ENCODE data around the gene GNPAT. TPM values are rescaled to one million over a fixed set of nuclear protein-coding genes. Genes with fewer than 3 reads are reported as not detected.

Gene GNPAT
- total and polyA plus RNA-seq, 10 of the 15 experiments (the other 5 are each of a cell fraction or from before 2014, with no cell fraction given), result 24.0 to 70.6 (median 47.2) TPM

GRCh38 chr1:231226156-231226555, 14.9 kb upstream of the GNPAT start:
- no peak overlapping the region for H3K9ac ChIP-seq (ENCODE audit: control insufficient read depth, insufficient read depth, low read length)
- no peaks in the 10 kb centered on the region for H3K9me3 ChIP-seq (replicated peaks; ENCODE audit: control insufficient read depth, insufficient read depth, low read length)
- no peaks in the 10 kb centered on the region for H3K4me1 ChIP-seq (ENCODE audit: control insufficient read depth, insufficient read depth, low read length)
- peaks cover 11 to 28% of the 10 kb centered on the region in 2 experiments; a peak in 3 of 4 replicates for H3K36me3 ChIP-seq (ENCODE audit: control insufficient read depth in 2 of 2, insufficient read depth in 2 of 2, low read length in 1 of 2)
- no peak overlapping the region for H3K4me3 ChIP-seq
- WGBS (ENCODE audit: insufficient coverage, insufficient replicate concordance, low lambda C conversion rate, missing lambda C conversion rate), result 91% methylated on average over 7 of the region's 7 CpGs
- H3K79me2 ChIP-seq (ENCODE audit: control insufficient read depth, insufficient read depth, low read length), result no peaks in the 10 kb centered on the region
- no peak overlapping the region for H2AFZ ChIP-seq (ENCODE audit: control insufficient read depth, low read depth, low read length)
- ATAC-seq, result no peak
- H3K4me2 ChIP-seq (ENCODE audit: control insufficient read depth, insufficient read depth), result no peak overlapping the region
- SMC1A ChIA-PET (ENCODE audit: uncharacterized antibody, unreplicated experiment), result no interaction called here
- POLR2A ChIA-PET, result interaction anchor here (0.6 kb wide), 1 partner anchor 247 kb away, joined by 8 read pairs; the partner anchor contains the start of gene ARV1
- RAD21 ChIA-PET (ENCODE audit: unreplicated experiment), result no interaction called here
- CTCF ChIA-PET, result interaction anchor here (0.8 kb wide), 1 partner anchor 10 kb away, joined by 3 read pairs; no protein-coding TSS in a partner anchor
- DNase-seq (ENCODE audit: low read depth, low spot score), result no peak
- FAIRE-seq, result no peak
- in situ Hi-C loops (cut with MboI) (no loop called here), intact Hi-C loops (cut with micrococcal nuclease; ENCODE audit: unreplicated experiment) (no loop called here)
- H4K20me1 ChIP-seq (ENCODE audit: control insufficient read depth, insufficient read depth), result no peaks in the 10 kb centered on the region
- no TSS peak for BruUV-seq (replicated peaks)
- no peaks in the 10 kb centered on the region for H3K27me3 ChIP-seq (replicated peaks in 1 of 2; ENCODE audit: control insufficient read depth in 2 of 2, insufficient read depth in 2 of 2, low read length in 1 of 2)
- H3K27ac ChIP-seq (ENCODE audit: control insufficient read depth, insufficient read depth), result no peak overlapping the region
- TF ChIP-seq, protein P1, sequence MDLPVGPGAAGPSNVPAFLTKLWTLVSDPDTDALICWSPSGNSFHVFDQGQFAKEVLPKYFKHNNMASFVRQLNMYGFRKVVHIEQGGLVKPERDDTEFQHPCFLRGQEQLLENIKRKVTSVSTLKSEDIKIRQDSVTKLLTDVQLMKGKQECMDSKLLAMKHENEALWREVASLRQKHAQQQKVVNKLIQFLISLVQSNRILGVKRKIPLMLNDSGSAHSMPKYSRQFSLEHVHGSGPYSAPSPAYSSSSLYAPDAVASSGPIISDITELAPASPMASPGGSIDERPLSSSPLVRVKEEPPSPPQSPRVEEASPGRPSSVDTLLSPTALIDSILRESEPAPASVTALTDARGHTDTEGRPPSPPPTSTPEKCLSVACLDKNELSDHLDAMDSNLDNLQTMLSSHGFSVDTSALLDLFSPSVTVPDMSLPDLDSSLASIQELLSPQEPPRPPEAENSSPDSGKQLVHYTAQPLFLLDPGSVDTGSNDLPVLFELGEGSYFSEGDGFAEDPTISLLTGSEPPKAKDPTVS (IDR thresholded peaks at IDR 0.05; ENCODE audit: low read depth, low read length), result no peak
- no peak for TF ChIP-seq JUNB (IDR thresholded peaks at IDR 0.05)
- no peak for TF ChIP-seq MEF2B (IDR thresholded peaks at IDR 0.05; ENCODE audit: partially characterized antibody, poor library complexity, severe bottlenecking)
- no peak for TF ChIP-seq CBX5 (IDR thresholded peaks at IDR 0.05; ENCODE audit: low read depth)
- TF ChIP-seq TBL1XR1 (IDR thresholded peaks at IDR 0.05; ENCODE audit: low read depth, low read length), result no peak
- TF ChIP-seq EP300 (IDR thresholded peaks at IDR 0.05; ENCODE audit: borderline replicate concordance in 1 of 2, control insufficient read depth in 1 of 2, low read depth in 2 of 2, low read length in 2 of 2), result no peak
- TF ChIP-seq NFIC (IDR thresholded peaks at IDR 0.05; ENCODE audit: low read depth, low read length), result no peak
- no peak for TF ChIP-seq CHD2 (IDR thresholded peaks at IDR 0.05; ENCODE audit: borderline replicate concordance, low read depth, low read length)
- no peak for TF ChIP-seq BACH1 (IDR thresholded peaks at IDR 0.05; ENCODE audit: borderline replicate concordance)
- TF ChIP-seq MTA2 (IDR thresholded peaks at IDR 0.05; ENCODE audit: low read depth), result no peak
- TF ChIP-seq SRF (IDR thresholded peaks at IDR 0.05; ENCODE audit: low read depth in 2 of 2, low read length in 2 of 2), result no peak
- TF ChIP-seq ZNF217 (IDR thresholded peaks at IDR 0.05), result no peak
- no peak for TF ChIP-seq ZSCAN29 (IDR thresholded peaks at IDR 0.05)
- TF ChIP-seq, protein P2, sequence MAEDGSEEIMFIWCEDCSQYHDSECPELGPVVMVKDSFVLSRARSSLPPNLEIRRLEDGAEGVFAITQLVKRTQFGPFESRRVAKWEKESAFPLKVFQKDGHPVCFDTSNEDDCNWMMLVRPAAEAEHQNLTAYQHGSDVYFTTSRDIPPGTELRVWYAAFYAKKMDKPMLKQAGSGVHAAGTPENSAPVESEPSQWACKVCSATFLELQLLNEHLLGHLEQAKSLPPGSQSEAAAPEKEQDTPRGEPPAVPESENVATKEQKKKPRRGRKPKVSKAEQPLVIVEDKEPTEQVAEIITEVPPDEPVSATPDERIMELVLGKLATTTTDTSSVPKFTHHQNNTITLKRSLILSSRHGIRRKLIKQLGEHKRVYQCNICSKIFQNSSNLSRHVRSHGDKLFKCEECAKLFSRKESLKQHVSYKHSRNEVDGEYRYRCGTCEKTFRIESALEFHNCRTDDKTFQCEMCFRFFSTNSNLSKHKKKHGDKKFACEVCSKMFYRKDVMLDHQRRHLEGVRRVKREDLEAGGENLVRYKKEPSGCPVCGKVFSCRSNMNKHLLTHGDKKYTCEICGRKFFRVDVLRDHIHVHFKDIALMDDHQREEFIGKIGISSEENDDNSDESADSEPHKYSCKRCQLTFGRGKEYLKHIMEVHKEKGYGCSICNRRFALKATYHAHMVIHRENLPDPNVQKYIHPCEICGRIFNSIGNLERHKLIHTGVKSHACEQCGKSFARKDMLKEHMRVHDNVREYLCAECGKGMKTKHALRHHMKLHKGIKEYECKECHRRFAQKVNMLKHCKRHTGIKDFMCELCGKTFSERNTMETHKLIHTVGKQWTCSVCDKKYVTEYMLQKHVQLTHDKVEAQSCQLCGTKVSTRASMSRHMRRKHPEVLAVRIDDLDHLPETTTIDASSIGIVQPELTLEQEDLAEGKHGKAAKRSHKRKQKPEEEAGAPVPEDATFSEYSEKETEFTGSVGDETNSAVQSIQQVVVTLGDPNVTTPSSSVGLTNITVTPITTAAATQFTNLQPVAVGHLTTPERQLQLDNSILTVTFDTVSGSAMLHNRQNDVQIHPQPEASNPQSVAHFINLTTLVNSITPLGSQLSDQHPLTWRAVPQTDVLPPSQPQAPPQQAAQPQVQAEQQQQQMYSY (CRISPR knock-in tag; IDR thresholded peaks at IDR 0.05), result no peak
- TF ChIP-seq, protein P3, sequence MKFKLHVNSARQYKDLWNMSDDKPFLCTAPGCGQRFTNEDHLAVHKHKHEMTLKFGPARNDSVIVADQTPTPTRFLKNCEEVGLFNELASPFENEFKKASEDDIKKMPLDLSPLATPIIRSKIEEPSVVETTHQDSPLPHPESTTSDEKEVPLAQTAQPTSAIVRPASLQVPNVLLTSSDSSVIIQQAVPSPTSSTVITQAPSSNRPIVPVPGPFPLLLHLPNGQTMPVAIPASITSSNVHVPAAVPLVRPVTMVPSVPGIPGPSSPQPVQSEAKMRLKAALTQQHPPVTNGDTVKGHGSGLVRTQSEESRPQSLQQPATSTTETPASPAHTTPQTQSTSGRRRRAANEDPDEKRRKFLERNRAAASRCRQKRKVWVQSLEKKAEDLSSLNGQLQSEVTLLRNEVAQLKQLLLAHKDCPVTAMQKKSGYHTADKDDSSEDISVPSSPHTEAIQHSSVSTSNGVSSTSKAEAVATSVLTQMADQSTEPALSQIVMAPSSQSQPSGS (IDR thresholded peaks at IDR 0.05; ENCODE audit: low read length), result no peak
- no peak for TF ChIP-seq BCL11A (IDR thresholded peaks at IDR 0.05; ENCODE audit: low read depth, low read length)
- no peak for TF ChIP-seq EGR1 (IDR thresholded peaks at IDR 0.05; ENCODE audit: borderline replicate concordance in 1 of 2, low read depth in 2 of 2, low read length in 2 of 2)
- TF ChIP-seq YBX1 (IDR thresholded peaks at IDR 0.05), result no peak
- TF ChIP-seq EZH2 (IDR thresholded peaks at IDR 0.05; ENCODE audit: borderline replicate concordance, control insufficient read depth, low read depth, low read length), result no peak

Measured in GM12878 (cell line).